Mesodermal cell (in vitro differentiated cells): ENCODE measurements around the gene ADAMTS12. TPM values are rescaled to one million over a fixed set of nuclear protein-coding genes. Genes with fewer than 3 reads are reported as not detected.

Experiments
- H3K27ac ChIP-seq: 2 replicates; pipeline ENCODE4 v1.7.0; 2013; ENCODE audit warnings: mild to moderate bottlenecking, low read depth, low read length, moderate library complexity; ENCODE audit not compliant: severe bottlenecking
- H3K36me3 ChIP-seq: 2 replicates; pipeline ENCODE4 v1.7.1; 2013; ENCODE audit warnings: mild to moderate bottlenecking, low read length, moderate library complexity; ENCODE audit not compliant: control insufficient read depth, insufficient read depth
- H3K4me1 ChIP-seq: one replicate; pipeline ENCODE4 v1.7.1; 2013; ENCODE audit warnings: mild to moderate bottlenecking, low read length; ENCODE audit not compliant: insufficient read depth, control insufficient read depth, poor library complexity, severe bottlenecking
- H3K4me3 ChIP-seq: 2 replicates; pipeline ENCODE4 v1.7.0; 2013; ENCODE audit warnings: low read length, control low read depth, mild to moderate bottlenecking; ENCODE audit not compliant: insufficient read depth, poor library complexity, severe bottlenecking; ENCODE audit errors: extremely low read depth
- H3K9me3 ChIP-seq: 2 replicates; pipeline ENCODE4 v1.7.1; 2013; ENCODE audit warnings: mild to moderate bottlenecking, low read length, moderate library complexity; ENCODE audit not compliant: control insufficient read depth
- WGBS, 2 experiments: methylation state at CpG; one replicate each; pipeline ENCODE4 v1.1.5; 2013; ENCODE audit warnings: missing lambda C conversion rate in 2 of 2; ENCODE audit not compliant: insufficient coverage in 2 of 2; 5-methylcytosine and 5-hydroxymethylcytosine counted together
- polyA plus RNA-seq, 2 experiments: library from polyadenylated mRNA; stranded (reverse); fragments of 50-300 nt; gene quantifications; one replicate each; pipeline ENCODE4 v1.2.3, GENCODE V29; 2013

Gene ADAMTS12, protein sequence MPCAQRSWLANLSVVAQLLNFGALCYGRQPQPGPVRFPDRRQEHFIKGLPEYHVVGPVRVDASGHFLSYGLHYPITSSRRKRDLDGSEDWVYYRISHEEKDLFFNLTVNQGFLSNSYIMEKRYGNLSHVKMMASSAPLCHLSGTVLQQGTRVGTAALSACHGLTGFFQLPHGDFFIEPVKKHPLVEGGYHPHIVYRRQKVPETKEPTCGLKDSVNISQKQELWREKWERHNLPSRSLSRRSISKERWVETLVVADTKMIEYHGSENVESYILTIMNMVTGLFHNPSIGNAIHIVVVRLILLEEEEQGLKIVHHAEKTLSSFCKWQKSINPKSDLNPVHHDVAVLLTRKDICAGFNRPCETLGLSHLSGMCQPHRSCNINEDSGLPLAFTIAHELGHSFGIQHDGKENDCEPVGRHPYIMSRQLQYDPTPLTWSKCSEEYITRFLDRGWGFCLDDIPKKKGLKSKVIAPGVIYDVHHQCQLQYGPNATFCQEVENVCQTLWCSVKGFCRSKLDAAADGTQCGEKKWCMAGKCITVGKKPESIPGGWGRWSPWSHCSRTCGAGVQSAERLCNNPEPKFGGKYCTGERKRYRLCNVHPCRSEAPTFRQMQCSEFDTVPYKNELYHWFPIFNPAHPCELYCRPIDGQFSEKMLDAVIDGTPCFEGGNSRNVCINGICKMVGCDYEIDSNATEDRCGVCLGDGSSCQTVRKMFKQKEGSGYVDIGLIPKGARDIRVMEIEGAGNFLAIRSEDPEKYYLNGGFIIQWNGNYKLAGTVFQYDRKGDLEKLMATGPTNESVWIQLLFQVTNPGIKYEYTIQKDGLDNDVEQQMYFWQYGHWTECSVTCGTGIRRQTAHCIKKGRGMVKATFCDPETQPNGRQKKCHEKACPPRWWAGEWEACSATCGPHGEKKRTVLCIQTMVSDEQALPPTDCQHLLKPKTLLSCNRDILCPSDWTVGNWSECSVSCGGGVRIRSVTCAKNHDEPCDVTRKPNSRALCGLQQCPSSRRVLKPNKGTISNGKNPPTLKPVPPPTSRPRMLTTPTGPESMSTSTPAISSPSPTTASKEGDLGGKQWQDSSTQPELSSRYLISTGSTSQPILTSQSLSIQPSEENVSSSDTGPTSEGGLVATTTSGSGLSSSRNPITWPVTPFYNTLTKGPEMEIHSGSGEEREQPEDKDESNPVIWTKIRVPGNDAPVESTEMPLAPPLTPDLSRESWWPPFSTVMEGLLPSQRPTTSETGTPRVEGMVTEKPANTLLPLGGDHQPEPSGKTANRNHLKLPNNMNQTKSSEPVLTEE (N-terminal part only)
- polyA plus RNA-seq (2013, experiment 1 of 2): 33.8 TPM
- polyA plus RNA-seq (2013, experiment 2 of 2): 38.3 TPM

DNA sequence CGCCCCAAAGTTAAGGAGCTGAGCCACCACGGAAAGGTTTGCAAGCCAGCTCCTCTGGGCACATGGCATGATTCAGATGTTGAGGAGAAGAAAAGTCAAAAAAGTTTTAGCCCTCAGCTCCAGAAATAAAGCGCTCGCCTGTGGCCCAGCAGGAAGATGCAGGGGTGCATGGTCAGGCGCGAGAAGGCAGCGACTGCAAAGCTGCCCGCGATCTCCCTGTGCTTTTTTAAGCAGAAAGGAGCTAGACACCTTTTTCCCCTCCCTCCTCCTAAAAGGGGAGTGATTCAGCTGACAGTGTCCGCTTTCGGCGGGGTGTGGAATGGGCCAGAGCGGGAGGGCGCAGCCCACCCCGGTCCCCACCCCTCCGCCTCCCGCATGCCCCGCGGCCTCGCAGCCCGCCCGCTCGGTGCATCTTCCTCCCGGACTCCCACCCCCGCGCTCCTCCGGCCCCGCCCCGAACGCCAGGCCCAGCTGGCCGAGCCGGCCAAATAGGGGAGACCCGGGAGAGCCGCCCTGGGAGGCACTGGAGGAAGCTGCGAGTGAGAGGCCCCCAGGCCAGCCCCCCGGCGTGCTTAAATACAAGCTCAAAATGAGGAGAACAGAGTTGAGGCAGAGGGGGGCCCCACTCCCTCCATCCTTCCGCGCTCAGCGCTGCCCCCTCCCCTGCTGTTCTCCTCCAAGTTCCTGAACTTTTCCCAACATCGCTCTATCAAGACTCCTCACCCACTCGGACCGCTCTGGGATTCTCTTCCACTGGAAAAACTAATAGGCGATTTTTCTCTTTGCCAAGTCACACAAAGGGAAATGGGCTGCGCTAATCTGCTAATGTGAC is at the start of gene ADAMTS12:
TSS of gene ADAMTS12 (minus strand) at position 203 of the 832 bp plus-strand sequence. CDS start at position 69, 134 bp downstream.
- H3K4me3 ChIP-seq: peak within 1 kb of the TSS; percentile 64
- 6 to 9% methylated on average over 18 to 21 of the region's 45 CpGs for WGBS, 2 experiments
- peaks cover 12% of the 10 kb centered on the region for H3K36me3 ChIP-seq
- no peaks in the 10 kb centered on the region for H3K9me3 ChIP-seq
- H3K27ac ChIP-seq: peak within 1 kb of the TSS; percentile 95
- H3K4me1 ChIP-seq: peaks cover 30% of the 10 kb centered on the region

DNA sequence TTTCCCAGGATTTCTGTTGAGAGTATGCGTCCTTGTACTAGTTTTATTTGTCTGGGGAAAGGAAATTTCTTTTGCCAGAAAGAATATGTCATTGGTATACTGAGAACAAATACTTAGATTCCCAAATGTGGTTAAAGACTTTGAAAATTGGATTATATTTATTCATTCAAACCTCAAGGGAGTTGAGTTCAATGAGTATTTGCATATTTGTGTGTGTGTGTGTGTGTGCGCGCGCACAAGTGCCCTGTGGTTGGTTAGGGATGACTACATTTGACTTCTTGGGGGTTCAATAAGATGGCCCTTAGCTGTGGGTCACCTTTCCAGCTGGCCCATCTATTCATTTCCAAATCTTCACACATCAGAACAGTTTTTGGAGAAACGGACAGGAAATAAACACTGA is 49.3 kb upstream of the ADAMTS12 start:
- Histone ChIP-seq H3K27ac (no peak overlapping the region), H3K4me3 (no peak overlapping the region), H3K4me1 (peaks cover 3% of the 10 kb centered on the region), H3K9me3 (no peaks in the 10 kb centered on the region), H3K36me3 (no peaks in the 10 kb centered on the region)
- 87% methylated on average over 3 of the region's 5 CpGs; no CpG with 5 or more reads in 1 of the 2 experiments for WGBS, 2 experiments

DNA sequence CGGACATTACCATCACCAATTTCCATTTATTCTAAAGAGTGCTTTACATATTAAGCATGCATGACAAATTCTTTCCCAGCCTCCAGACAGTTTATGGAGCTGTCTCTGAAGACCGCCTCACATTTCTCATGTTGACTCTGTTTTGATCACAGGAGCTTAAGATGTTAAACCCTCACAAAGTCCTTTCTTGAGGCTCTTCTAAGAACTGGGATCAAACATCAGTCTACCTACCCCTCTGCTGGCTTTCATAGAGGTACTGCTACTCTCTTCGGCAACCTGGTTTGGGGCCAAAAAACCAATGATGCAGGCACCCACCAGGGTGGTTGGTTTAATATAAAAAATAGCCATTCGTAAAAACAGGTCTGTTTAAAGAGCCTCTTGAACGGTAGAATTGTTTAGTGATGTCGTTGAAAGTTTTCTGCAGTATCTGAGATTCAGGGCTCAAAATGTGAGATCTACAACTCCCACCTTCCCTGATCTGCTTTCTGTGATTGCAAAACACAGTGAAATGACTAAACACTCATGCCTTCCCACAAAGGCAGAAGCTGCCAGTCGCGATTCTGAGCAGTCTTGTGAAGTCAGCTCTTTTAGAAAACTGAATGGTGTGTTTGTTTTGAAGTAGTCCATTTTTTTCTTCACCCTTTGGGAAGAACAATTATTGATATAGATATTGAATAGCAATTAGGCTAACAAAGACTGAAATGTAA is 47.9 kb upstream of the ADAMTS12 start:
- Histone ChIP-seq H3K4me1 (peaks cover 3% of the 10 kb centered on the region), H3K4me3 (no peak overlapping the region), H3K27ac (no peak overlapping the region), H3K36me3 (no peaks in the 10 kb centered on the region), H3K9me3 (no peaks in the 10 kb centered on the region)
- 87 to 92% methylated on average over 3 to 6 of the region's 8 CpGs for WGBS, 2 experiments

DNA sequence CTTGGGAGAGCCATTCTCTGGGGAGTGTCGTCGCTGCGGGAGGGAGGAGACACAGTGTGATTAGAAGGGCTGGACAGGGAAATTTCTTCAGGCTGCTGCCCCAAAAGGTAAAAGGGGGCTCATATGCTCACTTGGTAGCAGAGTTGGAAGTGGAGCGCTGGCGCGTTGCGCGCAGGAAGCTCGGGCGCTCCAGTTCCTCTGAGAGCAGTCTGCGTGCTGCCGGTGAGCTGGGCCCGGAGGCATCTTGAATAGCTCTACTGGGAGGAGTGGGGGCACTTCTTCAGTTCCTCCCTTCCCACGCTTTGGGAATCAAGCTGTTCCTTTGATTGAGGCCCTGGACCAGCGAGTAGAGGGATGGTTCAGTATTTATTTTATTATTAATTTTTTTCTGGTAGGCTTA is 47.1 kb upstream of the ADAMTS12 start:
- no peak overlapping the region for H3K4me3 ChIP-seq
- H3K4me1 ChIP-seq: peaks cover 3% of the 10 kb centered on the region
- 89 to 93% methylated on average over 5 to 11 of the region's 15 CpGs for WGBS, 2 experiments

DNA sequence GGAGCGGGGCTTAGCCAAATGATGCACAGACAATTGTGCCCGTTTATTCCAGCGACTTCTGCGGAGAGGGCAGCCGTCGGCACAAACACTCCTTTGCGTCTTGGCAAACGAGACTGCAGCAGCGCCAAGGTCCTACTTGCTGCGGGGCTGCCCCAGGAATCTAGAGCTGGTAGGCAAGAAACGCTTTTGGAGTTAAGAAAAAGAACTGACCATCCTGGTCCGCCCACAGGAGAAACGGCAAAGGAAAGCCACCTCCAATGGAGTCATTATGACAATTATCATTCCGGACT is 46.7 kb upstream of the ADAMTS12 start:
- WGBS, 2 experiments: 93 to 96% methylated on average over 14 of the region's 14 CpGs
- H3K36me3 ChIP-seq: no peaks in the 10 kb centered on the region
- H3K9me3 ChIP-seq: no peaks in the 10 kb centered on the region
- no peak overlapping the region for H3K27ac ChIP-seq
- no peak overlapping the region for H3K4me3 ChIP-seq
- H3K4me1 ChIP-seq: peaks cover 3% of the 10 kb centered on the region

More for the DNA sequence above, 47.1 kb upstream of the ADAMTS12 start:
- Histone ChIP-seq H3K9me3 (no peaks in the 10 kb centered on the region), H3K36me3 (no peaks in the 10 kb centered on the region), H3K27ac (no peak overlapping the region)

DNA sequence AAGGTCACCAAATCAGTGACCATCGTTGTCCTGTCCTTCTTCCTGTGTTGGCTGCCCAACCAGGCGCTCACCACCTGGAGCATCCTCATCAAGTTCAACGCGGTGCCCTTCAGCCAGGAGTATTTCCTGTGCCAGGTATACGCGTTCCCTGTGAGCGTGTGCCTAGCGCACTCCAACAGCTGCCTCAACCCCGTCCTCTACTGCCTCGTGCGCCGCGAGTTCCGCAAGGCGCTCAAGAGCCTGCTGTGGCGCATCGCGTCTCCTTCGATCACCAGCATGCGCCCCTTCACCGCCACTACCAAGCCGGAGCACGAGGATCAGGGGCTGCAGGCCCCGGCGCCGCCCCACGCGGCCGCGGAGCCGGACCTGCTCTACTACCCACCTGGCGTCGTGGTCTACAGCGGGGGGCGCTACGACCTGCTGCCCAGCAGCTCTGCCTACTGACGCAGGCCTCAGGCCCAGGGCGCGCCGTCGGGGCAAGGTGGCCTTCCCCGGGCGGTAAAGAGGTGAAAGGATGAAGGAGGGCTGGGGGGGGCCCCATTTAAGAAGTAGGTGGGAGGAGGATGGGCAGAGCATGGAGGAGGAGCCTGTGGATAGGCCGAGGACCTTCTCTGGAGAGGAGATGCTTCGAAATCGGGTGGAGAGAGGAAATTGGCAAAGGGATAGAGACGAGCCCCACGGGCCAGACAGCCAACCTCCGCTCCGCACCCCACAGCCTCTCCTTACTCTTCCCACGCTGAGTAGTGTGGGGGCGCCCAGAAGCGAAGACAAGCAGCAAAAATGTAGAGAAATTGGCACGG is 46.1 kb upstream of the ADAMTS12 start:
- 94% methylated on average over 53 to 54 of the region's 54 CpGs for WGBS, 2 experiments
- Histone ChIP-seq H3K9me3 (no peaks in the 10 kb centered on the region), H3K36me3 (no peaks in the 10 kb centered on the region), H3K4me3 (no peak overlapping the region), H3K4me1 (peaks cover 3% of the 10 kb centered on the region), H3K27ac (no peak overlapping the region)

DNA sequence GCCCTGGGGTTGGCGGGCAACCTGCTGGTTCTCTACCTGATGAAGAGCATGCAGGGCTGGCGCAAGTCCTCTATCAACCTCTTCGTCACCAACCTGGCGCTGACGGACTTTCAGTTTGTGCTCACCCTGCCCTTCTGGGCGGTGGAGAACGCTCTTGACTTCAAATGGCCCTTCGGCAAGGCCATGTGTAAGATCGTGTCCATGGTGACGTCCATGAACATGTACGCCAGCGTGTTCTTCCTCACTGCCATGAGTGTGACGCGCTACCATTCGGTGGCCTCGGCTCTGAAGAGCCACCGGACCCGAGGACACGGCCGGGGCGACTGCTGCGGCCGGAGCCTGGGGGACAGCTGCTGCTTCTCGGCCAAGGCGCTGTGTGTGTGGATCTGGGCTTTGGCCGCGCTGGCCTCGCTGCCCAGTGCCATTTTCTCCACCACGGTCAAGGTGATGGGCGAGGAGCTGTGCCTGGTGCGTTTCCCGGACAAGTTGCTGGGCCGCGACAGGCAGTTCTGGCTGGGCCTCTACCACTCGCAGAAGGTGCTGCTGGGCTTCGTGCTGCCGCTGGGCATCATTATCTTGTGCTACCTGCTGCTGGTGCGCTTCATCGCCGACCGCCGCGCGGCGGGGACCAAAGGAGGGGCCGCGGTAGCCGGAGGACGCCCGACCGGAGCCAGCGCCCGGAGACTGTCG is 45.4 kb upstream of the ADAMTS12 start:
- Histone ChIP-seq H3K4me1 (peaks cover 3% of the 10 kb centered on the region), H3K4me3 (no peak overlapping the region), H3K27ac (no peak overlapping the region), H3K9me3 (no peaks in the 10 kb centered on the region), H3K36me3 (no peaks in the 10 kb centered on the region)
- 96 to 97% methylated on average over 52 to 54 of the region's 54 CpGs for WGBS, 2 experiments

DNA sequence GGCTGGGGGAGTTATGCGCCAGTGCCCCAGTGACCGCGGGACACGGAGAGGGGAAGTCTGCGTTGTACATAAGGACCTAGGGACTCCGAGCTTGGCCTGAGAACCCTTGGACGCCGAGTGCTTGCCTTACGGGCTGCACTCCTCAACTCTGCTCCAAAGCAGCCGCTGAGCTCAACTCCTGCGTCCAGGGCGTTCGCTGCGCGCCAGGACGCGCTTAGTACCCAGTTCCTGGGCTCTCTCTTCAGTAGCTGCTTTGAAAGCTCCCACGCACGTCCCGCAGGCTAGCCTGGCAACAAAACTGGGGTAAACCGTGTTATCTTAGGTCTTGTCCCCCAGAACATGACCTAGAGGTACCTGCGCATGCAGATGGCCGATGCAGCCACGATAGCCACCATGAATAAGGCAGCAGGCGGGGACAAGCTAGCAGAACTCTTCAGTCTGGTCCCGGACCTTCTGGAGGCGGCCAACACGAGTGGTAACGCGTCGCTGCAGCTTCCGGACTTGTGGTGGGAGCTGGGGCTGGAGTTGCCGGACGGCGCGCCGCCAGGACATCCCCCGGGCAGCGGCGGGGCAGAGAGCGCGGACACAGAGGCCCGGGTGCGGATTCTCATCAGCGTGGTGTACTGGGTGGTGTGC is 44.7 kb upstream of the ADAMTS12 start, which contains the start of gene RXFP3:
TSS of gene RXFP3 (plus strand) at position 6 of the 636 bp plus-strand sequence. CDS start at position 361, 355 bp downstream.
- Histone ChIP-seq H3K27ac (no peak within 1 kb of the TSS), H3K36me3 (no peaks in the 10 kb centered on the region), H3K9me3 (no peaks in the 10 kb centered on the region), H3K4me3 (peak within 1 kb of the TSS; percentile 30), H3K4me1 (peaks cover 3% of the 10 kb centered on the region)
- WGBS, 2 experiments: 37 to 46% methylated on average over 37 to 45 of the region's 45 CpGs
